Activated T-cell treated with anti-CD3 and anti-CD28 coated beads for 48 hours (primary cell): ENCODE measurements around the gene LGI4.

Experiments used
- DNase-seq: peaks from one replicate; pipeline ENCODE4 v3.0.0-alpha.2; 2020; ENCODE audit warnings: low read depth

The LGI4 gene

GRCh38 chr19:35134601-35135242 is at the start of gene LGI4:
TSS of gene LGI4 (minus strand) at chr19:35135059. CDS start at chr19:35134680, 379 bp downstream.
- no peak for DNase-seq

DNA sequence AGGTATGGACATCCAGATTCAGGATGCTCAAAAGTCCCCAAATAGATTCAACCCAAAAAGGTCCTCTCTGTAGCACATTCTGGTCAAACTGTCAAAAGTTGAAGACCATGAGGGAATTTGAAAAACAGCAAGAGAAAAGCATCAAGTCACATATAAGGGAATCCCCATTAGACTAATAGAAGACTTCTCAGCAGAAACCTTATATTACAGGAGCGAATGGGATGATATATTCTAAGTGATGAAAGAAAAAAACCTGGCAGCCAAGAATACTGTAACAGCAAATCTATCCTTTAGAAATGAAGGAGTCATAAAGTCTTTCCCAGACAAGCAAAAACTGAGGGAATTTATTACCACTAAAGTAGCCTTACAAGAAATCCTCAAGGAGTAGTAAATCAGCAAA is 49.4 kb upstream of the LGI4 start:
- DNase-seq, result no peak

- DNase-seq, result no peak
These were observed 46.5 kb upstream of the LGI4 start for GRCh38 chr19:35181387-35181786.

DNA sequence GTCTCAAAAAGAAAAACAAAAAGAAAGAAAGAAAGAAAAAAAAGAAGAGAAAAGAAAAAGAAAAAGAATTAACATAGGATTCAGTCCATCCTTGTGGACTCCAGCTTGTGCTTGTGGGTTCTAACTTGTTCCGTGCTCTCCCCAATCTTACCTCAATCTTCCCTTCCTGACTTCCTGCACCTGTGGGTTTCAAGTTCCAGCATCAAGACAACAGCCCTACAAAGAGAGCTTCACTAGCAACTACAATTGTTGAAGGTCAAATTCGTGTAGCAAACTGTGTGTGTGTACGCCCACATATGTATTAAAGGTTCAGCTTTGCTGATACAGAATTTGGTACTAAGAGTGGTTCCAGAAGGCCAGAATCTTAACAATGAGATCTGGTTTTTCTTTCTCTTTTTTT is 45.0 kb upstream of the LGI4 start:
- no peak for DNase-seq

DNA sequence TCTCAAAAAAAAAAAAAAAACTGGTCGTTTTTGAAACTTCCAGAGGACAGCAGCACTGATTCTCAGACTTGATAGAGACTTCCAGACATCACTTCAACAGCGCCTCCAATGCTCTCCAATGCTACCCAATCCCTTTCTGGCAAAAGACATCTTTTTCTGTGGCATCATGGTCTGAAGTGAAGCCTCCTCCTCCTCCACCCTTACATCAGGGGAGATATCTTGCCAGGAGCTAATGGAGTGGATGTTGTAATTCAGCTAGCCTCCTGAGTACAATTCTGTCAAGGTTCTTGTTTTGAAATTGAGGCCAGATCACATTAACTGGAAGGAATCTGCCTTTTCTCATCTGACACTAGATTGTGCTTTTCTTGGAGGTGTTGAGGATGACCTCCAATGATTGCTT is 43.8 kb upstream of the LGI4 start:
- no peak for DNase-seq

DNA sequence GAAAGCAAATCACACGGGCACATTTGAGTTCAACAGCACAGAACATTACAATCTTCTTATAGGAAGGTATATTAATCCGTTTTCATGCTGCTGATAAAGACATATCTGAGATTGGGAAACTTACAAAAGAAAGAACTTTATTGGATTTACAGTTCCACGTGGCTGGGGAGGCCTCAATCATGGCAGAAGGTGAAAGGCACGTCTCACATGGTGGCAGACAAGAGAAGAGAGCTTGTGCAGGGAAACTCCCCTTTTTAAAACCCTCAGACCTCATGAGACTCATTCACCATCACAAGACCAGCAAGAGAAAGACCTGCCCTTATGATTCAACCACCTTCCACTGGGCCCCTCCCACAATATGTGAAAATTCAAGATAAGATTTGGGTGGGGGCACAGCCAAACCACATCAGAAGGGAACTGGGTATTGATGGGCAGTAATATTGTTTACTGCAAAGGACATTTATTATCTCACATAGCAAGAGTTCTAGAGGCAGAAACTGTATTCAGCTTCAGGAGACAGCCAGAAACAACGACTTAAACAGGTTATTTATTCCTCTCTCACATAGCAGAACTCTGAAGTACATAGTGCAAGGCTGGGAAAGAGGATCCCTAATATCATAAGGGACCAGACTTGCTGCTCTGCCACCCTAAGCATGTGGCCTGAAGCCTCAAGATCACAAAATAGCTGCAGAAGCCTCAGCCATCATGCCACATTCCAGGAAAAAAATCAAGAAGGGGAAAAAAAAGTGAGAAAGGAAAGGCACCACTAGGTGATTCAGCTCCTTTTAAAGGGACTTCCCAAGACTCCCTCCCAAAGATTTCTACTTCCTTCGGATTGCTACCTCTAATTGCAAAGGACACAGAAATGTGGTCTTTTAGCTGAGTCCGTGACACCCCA is 42.8 kb upstream of the LGI4 start:
- no peak for DNase-seq

- no peak for DNase-seq
These were observed 41.3 kb upstream of the LGI4 start for GRCh38 chr19:35176181-35176570.

- no peak for DNase-seq
These were observed 39.4 kb upstream of the LGI4 start for GRCh38 chr19:35174226-35174625.

- DNase-seq, result no peak
These were observed 36.9 kb upstream of the LGI4 start for GRCh38 chr19:35171730-35172129.

GRCh38 chr19:35170359-35171061 is 35.7 kb upstream of the LGI4 start:
- DNase-seq, result no peak

- DNase-seq, result no peak
These were observed 34.5 kb upstream of the LGI4 start for GRCh38 chr19:35169221-35169995.

DNA sequence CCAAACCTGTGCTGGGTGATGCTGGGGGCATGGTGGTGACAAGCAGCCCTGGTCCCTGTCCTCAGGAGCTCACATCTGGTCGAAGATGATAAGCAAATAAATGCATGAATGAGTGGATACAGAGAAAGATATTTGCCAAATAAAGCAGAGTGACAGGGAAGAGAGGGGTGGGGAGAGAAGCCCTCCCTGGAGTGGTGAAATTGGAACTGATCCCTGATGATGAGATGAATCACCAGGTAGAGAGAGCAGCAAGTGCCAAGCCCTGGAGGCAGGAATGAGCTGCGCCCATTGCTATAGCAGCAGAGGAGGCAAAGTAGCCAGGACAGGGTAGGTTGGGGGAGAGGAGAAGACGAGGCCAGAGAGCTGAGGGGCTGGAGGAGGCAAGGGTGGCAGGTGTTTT is 33.3 kb upstream of the LGI4 start:
- DNase-seq, result no peak

DNA sequence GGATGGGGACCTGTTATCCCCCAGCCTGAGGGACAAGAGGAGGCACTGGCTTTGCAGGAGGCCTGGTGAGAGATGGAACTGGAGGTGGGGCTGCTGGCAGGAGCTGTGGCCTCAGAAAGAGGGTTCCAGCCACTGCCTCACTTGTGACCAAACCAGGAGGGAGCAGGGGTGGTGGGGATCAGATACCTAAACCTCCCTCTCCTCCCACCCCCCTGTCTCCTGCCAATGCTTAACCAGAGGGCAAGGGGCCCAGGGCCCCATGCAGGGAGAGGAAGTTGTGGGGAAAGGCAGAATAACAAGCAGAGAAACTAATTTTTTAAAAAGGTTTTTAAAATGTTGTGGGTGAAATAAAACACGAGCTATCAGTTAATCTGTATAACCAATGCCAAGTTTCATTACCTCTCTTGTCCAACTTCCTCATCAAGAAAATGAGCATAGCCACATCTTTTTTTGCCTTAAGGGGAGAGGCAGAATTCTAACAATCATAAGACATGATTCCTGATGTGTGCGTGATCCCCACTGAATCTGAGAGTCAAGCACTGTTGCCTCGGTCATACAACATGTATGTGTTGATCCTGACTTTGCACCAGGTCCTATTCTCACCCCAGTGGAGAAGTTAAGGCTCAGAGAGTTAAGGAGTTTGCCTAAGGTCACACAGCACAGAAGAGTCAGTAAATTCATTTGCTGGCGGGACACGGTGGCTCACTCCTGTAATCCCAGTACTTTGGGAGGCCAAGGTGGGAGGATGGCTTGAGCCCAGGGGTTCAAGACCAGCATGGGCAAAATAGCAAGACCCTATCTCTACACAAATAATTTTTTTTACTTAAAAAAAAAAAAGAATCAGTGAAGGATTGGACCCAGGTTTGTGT is 32.6 kb upstream of the LGI4 start:
- DNase-seq, result no peak

- no peak for DNase-seq
These were observed 31.5 kb upstream of the LGI4 start for GRCh38 chr19:35166100-35167063.

DNA sequence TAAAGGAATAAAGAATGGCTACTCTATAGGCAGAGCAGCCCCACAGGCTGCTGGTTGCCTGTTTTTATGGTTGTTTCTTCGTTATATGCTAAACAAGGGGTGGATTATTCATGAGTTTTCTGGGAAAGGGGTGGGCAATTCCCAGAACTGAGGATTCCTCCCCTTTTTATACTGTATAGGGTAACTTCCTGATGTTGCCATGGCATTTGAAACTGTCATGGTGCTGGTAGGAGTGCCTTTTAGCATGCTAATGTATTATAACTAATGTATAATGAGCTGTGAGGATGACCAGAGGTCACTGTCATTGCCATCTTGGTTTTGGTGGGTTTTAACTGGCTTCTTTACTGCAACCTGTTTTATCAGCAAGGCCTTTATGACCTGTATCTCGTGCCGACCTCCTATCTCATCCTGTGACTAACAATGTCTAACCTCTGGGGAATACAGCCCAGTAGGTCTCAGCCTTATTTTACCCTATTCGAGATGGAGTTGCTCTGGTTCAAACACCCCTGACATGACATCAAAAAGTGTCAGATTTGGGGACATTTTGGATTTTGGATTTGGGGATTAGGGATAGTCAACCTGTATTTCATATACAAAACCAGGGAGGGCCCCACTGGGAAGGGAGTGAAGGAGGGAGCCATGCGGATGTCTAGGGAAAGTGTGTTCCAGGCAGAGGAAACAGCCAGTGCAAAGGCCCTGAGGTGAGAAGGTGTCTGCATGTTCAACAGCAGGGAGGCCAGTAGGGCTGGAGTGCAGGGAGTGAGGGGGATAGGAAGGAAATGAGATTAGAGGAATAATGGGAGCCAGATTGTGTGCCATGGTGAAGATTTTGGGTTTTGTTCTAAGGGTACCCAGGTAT is 30.6 kb upstream of the LGI4 start:
- no peak for DNase-seq

- DNase-seq, result no peak
These were observed 29.6 kb upstream of the LGI4 start for GRCh38 chr19:35164418-35164817.

- no peak for DNase-seq
These were observed 27.8 kb upstream of the LGI4 start for GRCh38 chr19:35162471-35163326.

GRCh38 chr19:35161434-35161743 is 26.5 kb upstream of the LGI4 start:
- no peak for DNase-seq
